Activated CD8-positive, alpha-beta memory T cell treated with anti-CD3 and anti-CD28 coated beads, Interleukin-2, amount 50 U/mL, for 1 hour (primary cell): Measurements from ENCODE around the gene SOBP.

ENCODE experiments used
- DNase-seq: peaks from one replicate; pipeline ENCODE4 v3.0.0-alpha.2; 2020; ENCODE audit errors: extremely low read depth

SOBP gene

GRCh38 chr6:107638493-107638892 is 148.6 kb downstream of the SOBP start:
- DNase-seq, result no peak

DNA sequence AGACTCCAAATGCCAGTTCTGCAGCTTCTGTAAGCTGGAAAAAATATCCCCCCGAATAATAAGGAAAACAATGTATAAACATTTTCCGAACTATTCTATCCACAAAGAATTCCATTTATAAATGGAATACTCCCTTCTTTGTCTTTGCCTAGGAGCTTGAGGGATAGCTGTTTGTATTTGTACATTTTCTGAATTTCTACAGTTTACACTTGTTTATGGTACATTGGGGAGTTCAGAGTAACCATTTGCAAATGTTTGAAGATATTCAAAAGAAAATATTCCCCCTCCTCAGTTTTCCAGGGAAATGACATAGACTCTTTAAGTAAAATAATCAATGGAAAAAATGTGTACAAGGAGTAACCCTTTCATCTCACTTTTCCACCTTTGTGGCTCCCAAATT is 149.6 kb downstream of the SOBP start:
- DNase-seq, result no peak

DNA sequence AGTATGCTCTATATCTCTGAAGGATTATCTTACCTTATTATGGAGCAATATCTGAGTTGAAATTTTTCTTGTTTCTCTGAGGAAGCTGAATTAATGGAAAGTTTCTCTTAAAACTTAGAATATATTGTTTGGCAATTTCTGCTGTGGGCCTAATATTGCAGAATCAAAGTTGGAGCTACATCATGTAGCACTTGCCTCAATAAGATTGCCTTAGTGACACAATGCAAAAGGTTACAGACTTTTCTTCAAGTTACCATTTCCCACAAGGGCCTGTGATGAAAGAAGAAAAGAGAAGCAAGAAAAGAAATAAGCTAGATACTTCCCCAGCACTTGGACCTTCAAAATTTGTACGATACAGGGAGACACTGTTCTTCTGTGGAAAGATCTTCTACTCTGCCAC is 151.2 kb downstream of the SOBP start:
- DNase-seq, result no peak

GRCh38 chr6:107641500-107641941 is 151.6 kb downstream of the SOBP start:
- no peak for DNase-seq

GRCh38 chr6:107642095-107642860 is 152.4 kb downstream of the SOBP start:
- DNase-seq, result no peak

DNA sequence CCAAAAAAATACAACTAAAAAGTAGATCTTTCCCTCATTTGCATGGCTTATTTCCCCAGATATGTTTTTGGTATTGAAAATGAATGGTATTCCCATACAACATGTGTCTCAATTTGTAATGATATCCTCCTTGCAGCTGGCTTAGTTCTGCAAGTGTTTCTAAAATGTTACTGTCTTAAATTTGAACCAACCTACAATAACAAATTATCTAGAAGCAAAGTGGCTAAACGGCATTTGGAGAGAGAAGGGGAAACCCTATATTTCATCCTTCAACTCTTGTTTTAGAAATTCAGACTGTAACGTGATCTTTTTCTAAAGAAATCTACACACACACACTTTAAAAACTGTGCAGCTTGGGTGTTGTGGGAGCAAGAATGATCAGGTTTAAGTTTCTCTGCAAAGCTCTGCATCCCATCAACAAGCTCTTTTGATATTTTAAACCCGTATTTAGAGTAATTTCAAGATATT is 153.0 kb downstream of the SOBP start:
- no peak for DNase-seq

DNA sequence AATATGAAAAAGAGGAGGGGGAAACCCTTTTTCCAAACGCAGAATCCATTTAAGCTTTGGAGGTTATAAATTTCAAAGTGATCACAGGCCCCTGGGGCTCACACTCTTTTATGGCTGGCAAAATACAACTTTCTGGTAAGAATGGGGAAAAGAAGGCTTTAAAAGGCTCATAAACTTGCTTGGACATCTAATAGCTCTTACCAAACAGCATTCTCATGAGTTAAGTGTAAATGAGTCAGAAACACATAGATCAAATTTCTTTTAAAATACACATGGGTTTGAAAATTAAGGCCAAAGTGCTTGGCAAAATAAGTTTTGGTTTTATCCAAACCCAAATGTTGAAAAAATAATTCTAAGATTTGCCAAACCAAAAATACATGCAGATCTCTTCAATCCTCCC is 154.6 kb downstream of the SOBP start:
- DNase-seq, result no peak

GRCh38 chr6:107645740-107646139 is 155.8 kb downstream of the SOBP start:
- no peak for DNase-seq

- no peak for DNase-seq
Measured at GRCh38 chr6:107646176-107646575, 156.3 kb downstream of the SOBP start.

- no peak for DNase-seq
Measured at GRCh38 chr6:107646776-107647438, 157.0 kb downstream of the SOBP start.

DNA sequence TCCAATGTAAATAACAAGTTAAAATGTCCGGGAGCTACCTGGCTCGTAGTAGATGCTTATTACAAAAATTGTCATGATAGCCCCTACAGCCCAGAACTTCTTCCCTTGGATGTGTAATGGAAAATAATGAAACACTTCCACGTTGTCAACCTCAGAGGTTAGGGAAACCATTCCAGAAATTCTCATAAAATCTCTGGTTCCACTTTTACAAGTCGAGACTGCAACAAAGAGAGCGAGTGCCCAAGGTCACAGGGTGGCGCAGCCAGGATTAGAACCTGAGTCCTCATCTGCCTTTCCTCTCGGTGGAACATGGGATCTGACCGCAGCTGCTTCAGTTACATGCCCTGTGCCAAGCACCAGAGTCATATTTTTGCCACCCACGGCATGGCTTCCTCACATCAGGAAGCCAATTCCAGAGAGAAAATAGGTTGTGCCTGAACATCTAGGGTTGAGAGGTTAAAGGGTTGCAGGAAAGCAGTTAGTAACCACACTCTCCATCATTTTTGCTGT is 157.6 kb downstream of the SOBP start:
- DNase-seq, result no peak

GRCh38 chr6:107648983-107649382 is 159.1 kb downstream of the SOBP start:
- DNase-seq, result no peak

DNA sequence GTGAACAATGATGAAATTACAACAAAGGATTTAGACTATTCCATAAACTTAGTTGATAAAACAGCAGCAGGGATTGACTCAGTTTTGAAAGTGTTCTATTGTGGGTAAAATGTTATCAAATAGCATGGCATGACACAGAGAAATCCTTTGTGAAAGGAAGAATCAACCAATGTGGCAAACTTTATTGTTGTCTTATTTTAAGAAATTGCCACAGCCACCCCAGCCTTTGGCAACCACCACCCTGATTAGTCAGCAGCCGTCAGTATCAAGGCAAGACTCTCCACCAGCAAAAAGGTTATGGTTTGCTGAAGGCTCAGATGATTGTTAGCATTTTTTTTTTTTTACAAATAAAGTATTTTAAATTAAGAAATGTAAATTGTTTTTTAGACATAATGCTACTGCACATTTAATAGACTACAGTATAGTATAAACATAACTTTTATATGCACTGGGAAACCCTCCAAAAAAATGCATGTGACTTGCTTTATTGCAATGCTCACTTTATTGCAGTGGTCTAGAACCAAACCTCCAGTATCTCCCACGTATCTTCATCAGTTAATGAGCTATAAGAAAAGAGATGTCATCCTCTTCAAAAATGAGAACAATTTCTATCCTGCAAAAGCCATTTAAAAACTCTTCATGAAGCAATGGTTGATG is 162.7 kb downstream of the SOBP start:
- no peak for DNase-seq

GRCh38 chr6:107653183-107653580 is 163.3 kb downstream of the SOBP start:
- DNase-seq, result no peak

DNA sequence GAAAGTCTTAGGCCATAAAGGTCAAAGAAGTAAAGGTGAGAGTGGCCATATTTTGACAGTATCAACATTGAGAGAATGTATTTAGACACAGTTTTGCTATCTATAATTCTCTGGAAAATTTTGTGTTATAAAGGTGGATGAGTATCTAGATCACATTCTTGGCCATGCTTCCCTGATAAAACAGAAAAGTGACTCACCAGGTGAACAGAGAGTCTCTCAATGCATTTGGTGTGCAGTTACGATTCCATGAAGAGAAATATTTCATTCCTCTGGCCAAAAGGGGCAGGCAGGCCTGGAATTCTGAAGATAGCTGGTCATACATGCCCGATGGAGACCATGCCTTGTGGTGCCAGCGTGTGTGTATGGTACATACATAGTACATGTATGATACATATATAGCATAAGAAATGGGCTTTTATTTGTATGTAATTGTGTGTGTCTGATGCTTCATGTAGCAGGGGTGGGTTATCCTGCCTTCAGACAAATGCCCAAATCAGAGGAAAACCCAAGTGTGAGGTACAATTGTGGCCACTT is 164.0 kb downstream of the SOBP start:
- no peak for DNase-seq

- no peak for DNase-seq
Measured at GRCh38 chr6:107654764-107655163, 164.8 kb downstream of the SOBP start.

- DNase-seq, result no peak
Measured at GRCh38 chr6:107655245-107655644, 165.3 kb downstream of the SOBP start.

DNA sequence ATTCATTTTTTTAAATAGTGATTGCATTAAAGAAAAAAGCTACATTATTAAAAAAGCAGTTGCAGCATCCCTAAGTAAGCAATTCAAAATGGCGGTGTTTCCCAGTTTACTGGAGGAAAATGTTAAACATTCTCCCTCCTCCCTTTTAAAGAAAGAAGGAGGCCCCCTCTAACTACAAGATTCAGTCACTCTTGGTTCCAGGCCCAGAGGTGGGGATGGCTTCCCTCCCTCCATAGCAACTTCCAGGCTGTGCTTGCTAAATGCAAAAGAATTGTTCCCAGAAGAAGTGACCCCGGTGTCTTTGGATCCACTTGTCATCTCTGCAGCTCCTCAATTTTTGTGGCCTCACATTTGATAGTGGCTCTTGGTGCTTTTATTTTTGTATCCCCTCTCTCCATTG is 165.9 kb downstream of the SOBP start:
- no peak for DNase-seq

DNA sequence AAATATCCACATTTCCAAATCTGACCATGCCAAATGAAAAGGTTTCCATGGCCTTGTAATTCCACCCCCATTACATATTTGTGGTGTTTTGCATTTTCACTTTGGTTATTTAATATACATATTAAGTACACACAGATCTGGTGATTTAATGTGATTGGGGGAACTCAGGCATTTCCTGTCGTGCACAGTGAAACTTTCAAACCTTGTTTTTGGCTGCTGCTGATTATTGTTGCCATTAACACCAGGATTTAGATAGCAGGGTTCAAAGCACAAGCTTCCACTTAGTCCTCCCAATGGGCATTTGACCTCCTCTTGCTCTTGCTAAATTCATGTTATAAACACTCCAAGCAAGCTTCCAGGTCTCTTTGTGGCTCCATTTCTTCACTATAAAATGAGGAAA is 166.5 kb downstream of the SOBP start:
- no peak for DNase-seq

DNA sequence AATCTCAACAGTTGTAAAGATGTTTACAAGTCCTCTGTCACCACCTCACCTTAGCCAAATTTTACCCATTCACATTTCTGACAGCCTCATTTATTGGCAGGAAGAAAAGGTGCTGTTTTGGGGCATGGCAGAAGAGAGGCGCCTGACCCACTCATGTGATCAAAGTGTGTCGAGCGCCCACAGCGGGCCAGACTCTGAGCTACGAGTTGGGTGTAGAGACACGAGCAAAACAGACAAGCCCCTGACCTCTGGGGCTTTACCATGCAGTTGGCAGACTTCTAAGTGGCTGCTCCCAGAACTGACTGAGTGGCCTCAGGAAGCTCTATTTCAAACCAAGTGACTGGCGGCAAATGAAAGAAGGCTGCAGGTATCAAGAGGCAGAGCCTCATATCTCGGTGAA is 167.0 kb downstream of the SOBP start:
- DNase-seq, result no peak

GRCh38 chr6:107657373-107657754 is 167.4 kb downstream of the SOBP start:
- no peak for DNase-seq

DNA sequence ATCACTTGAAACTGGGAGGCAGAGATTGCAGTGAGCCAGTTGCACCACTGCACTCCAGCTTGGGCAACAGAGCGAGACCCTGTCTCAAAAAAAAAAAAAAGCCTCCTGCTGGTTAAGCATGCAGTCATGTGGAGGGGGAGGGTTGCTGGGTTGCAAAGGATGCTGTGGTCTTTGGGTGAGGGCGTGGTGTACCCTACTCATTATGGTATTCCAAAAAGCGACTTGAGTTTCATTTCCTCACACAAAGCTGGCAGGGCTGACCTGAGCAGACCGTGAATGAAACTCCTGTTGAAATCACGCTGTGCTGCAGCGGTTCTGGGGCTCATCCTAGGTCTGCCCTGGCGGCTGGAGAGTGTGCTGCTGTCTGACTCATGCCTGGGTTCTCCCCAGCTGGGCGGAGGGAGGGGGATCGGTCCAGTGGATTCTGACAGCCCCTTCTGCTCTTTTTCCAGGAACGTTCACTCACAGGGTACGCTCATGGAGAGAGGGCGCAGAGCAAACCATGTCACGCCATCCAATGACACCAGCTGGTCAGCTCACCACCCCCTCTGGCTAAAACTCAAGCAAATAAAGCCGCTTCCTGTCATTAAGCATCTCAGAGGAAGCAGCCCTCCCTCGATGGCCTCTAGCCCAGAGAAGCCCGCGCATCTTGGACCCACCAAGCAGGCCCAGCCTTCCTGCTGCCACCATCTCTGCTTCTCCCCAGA is 168.0 kb downstream of the SOBP start:
- DNase-seq, result no peak
